ENCODE results near the gene PRM3. TPM values are rescaled to one million over a fixed set of nuclear protein-coding genes. Genes with fewer than 3 reads are reported as not detected.

PRM3 gene
- not detected in 2 replicates for total RNA-seq
- not detected for polyA plus RNA-seq (2012)

GRCh38 chr16:11272921-11273720, at the start of gene PRM3:
Gene PRM3 (minus strand): TSS chr16:11273629. CDS start chr16:11273595, 34 bp downstream.
- no peak for DNase-seq (ENCODE audit: low read depth)

- DNase-seq (ENCODE audit: low read depth): no peak
These were observed 49.4 kb upstream of the PRM3 start for GRCh38 chr16:11322823-11323222.

GRCh38 chr16:11321662-11322061, 48.2 kb upstream of the PRM3 start:
- DNase-seq (ENCODE audit: low read depth): no peak

- no peak for DNase-seq (ENCODE audit: low read depth)
These were observed 46.7 kb upstream of the PRM3 start for GRCh38 chr16:11320170-11320569.

GRCh38 chr16:11319529-11320146, 46.2 kb upstream of the PRM3 start:
- DNase-seq (ENCODE audit: low read depth): peak; percentile 30

GRCh38 chr16:11318817-11319216, 45.4 kb upstream of the PRM3 start:
- DNase-seq (ENCODE audit: low read depth): no peak

GRCh38 chr16:11316331-11317015, 43.0 kb upstream of the PRM3 start:
- DNase-seq (ENCODE audit: low read depth): no peak

- no peak for DNase-seq (ENCODE audit: low read depth)
These were observed 42.1 kb upstream of the PRM3 start for GRCh38 chr16:11315510-11315909.

GRCh38 chr16:11314309-11314894, 41.0 kb upstream of the PRM3 start:
- no peak for DNase-seq (ENCODE audit: low read depth)

GRCh38 chr16:11313493-11314308, 40.3 kb upstream of the PRM3 start:
- no peak for DNase-seq (ENCODE audit: low read depth)

- no peak for DNase-seq (ENCODE audit: low read depth)
These were observed 39.5 kb upstream of the PRM3 start for GRCh38 chr16:11312718-11313492.

GRCh38 chr16:11310997-11311561, 37.6 kb upstream of the PRM3 start:
- DNase-seq (ENCODE audit: low read depth): no peak

- no peak for DNase-seq (ENCODE audit: low read depth)
These were observed 37.2 kb upstream of the PRM3 start for GRCh38 chr16:11310634-11310977.

- DNase-seq (ENCODE audit: low read depth): no peak
These were observed 36.6 kb upstream of the PRM3 start for GRCh38 chr16:11309895-11310633.

GRCh38 chr16:11308493-11309283, 35.3 kb upstream of the PRM3 start:
- DNase-seq (ENCODE audit: low read depth): no peak

- no peak for DNase-seq (ENCODE audit: low read depth)
These were observed 34.4 kb upstream of the PRM3 start for GRCh38 chr16:11307639-11308492.

GRCh38 chr16:11306997-11307638, 33.7 kb upstream of the PRM3 start:
- DNase-seq (ENCODE audit: low read depth): no peak

Data from myocyte (in vitro differentiated cells).